ENCODE data around the gene ULK2.

The ULK2 gene

DNA sequence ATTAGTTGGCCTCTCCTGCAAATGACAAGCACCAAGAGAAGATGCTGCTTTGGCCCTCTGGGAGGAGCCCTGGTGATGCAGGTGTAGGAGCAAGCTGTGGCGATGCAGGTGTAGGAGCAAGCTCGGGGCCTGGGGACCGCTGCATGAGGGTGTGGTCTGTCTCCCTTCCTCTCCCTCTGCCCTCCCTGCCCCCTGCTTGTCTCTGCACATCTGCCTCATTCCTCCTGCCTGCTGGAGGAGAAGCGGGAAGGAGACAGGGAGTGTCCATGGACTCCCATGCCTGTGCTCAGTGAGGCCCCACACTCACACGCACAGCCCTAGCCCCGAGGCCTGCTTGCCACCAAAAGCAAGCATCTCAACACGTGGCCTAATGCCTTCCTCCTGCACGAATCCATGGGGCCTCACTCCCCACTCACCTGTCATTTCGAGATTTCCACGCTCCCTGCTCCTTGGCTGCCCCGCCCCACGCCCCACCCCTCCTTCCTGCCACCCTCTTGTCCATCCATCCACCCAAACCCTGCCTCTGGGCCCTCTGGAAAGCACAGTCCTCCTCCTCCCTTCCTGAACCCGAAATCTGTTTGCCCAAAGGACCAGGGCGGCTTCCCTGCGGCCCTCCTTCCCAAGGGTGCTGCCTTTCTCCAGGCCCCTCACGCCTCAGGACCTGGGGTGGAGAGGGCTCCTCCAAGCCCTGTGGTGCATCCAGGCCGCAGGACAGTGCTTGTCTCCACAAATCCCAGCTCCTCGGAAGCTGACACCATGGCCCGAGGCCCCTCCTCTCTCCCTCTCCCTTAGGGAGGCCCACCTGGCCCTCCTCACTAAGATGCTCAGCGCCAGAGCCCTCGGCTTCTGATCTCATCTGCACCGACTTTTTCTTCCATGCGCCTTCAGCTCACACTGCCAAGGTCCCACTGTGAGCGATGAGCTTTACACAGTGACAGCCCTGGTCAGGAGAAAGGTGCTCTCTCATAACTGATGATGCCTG, 107.9 kb downstream of the ULK2 start:
- no peak for DNase-seq (ENCODE audit: low read depth)
- H3K4me3 ChIP-seq (ENCODE audit: low read depth, low read length), result no peak overlapping the region
- TF ChIP-seq, protein P1, sequence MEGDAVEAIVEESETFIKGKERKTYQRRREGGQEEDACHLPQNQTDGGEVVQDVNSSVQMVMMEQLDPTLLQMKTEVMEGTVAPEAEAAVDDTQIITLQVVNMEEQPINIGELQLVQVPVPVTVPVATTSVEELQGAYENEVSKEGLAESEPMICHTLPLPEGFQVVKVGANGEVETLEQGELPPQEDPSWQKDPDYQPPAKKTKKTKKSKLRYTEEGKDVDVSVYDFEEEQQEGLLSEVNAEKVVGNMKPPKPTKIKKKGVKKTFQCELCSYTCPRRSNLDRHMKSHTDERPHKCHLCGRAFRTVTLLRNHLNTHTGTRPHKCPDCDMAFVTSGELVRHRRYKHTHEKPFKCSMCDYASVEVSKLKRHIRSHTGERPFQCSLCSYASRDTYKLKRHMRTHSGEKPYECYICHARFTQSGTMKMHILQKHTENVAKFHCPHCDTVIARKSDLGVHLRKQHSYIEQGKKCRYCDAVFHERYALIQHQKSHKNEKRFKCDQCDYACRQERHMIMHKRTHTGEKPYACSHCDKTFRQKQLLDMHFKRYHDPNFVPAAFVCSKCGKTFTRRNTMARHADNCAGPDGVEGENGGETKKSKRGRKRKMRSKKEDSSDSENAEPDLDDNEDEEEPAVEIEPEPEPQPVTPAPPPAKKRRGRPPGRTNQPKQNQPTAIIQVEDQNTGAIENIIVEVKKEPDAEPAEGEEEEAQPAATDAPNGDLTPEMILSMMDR (conservative IDR thresholded peaks at IDR 0.05; ENCODE audit: low read depth, low read length), result no peak

GRCh38 chr17:19757536-19758180, 110.1 kb downstream of the ULK2 start:
- no peak overlapping the region for H3K4me3 ChIP-seq (ENCODE audit: low read depth, low read length)
- TF ChIP-seq, protein P1 (conservative IDR thresholded peaks at IDR 0.05; ENCODE audit: low read depth, low read length), result no peak
- DNase-seq (ENCODE audit: low read depth), result no peak

DNA sequence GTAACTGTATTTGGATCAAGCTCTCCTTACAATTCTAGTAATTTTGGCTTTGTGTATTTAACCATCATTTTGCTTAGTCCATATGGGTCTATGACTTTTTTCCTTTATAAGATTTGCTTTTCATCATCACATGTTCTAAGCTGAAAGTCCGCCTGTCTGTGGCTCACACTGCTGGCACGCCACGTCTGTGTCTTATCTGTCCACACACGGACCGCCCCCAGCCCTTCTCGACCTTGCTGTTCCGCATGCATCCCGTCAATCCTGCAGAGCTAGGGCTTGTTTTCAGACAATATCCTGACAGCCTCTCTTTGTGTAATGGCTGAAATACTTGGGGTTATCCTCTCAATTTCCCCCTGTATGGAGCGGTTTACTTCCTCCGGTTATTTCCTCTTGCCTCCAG, 111.2 kb downstream of the ULK2 start:
- H3K4me3 ChIP-seq (ENCODE audit: low read depth, low read length), result no peak overlapping the region
- TF ChIP-seq, protein P1 (conservative IDR thresholded peaks at IDR 0.05; ENCODE audit: low read depth, low read length), result no peak
- DNase-seq (ENCODE audit: low read depth), result no peak

DNA sequence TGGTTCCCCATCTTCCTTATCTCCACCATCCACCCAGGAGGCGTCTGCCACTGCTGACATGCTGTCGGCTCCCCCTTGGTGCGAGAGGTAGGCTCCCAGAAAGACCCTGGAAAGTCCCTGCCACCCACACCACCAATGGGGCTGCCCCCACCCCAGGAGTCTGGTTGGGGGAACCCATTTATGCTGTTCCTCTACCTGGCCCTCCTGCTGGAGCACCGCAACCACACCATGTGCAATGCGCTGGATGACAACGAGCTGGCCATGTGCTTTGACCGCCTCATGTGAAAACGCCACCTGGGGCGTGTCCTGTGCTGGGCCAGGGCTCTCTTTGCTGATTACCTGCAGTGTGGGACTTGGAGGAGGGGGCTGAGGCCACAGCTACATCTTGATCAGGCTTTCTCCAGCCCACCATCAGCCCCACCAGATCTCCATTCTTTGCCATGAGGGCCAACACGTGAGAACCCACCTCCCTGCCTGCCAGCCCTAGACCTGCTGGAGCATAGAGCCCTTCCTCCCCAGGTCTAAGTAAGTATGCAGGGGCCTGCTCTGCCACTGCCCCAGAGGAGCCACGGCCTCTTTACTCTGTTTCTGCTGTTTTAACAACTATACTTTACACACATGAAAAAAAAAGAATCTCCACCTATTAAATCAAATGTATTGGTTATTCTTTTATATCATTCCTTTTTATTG, 111.8 kb downstream of the ULK2 start:
- TF ChIP-seq, protein P1 (conservative IDR thresholded peaks at IDR 0.05; ENCODE audit: low read depth, low read length), result no peak
- H3K4me3 ChIP-seq (ENCODE audit: low read depth, low read length), result no peak overlapping the region
- no peak for DNase-seq (ENCODE audit: low read depth)

- TF ChIP-seq, protein P1 (conservative IDR thresholded peaks at IDR 0.05; ENCODE audit: low read depth, low read length), result no peak
- H3K4me3 ChIP-seq (ENCODE audit: low read depth, low read length), result no peak overlapping the region
- DNase-seq (ENCODE audit: low read depth), result no peak
Measured at GRCh38 chr17:19755392-19755791, 112.3 kb downstream of the ULK2 start.

GRCh38 chr17:19753661-19754463, 113.9 kb downstream of the ULK2 start:
- TF ChIP-seq, protein P1 (conservative IDR thresholded peaks at IDR 0.05; ENCODE audit: low read depth, low read length), result peak; percentile 25
- DNase-seq (ENCODE audit: low read depth), result no peak
- H3K4me3 ChIP-seq (ENCODE audit: low read depth, low read length), result no peak overlapping the region
